Measurements from ENCODE around the gene TMCC3.
"Not testable (repeated sequence)": the region's sequence is repeated elsewhere in the genome, so short reads cannot be mapped to it uniquely, and the experiment has no call there.

Gene TMCC3, protein sequence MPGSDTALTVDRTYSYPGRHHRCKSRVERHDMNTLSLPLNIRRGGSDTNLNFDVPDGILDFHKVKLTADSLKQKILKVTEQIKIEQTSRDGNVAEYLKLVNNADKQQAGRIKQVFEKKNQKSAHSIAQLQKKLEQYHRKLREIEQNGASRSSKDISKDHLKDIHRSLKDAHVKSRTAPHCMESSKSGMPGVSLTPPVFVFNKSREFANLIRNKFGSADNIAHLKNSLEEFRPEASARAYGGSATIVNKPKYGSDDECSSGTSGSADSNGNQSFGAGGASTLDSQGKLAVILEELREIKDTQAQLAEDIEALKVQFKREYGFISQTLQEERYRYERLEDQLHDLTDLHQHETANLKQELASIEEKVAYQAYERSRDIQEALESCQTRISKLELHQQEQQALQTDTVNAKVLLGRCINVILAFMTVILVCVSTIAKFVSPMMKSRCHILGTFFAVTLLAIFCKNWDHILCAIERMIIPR

DNA sequence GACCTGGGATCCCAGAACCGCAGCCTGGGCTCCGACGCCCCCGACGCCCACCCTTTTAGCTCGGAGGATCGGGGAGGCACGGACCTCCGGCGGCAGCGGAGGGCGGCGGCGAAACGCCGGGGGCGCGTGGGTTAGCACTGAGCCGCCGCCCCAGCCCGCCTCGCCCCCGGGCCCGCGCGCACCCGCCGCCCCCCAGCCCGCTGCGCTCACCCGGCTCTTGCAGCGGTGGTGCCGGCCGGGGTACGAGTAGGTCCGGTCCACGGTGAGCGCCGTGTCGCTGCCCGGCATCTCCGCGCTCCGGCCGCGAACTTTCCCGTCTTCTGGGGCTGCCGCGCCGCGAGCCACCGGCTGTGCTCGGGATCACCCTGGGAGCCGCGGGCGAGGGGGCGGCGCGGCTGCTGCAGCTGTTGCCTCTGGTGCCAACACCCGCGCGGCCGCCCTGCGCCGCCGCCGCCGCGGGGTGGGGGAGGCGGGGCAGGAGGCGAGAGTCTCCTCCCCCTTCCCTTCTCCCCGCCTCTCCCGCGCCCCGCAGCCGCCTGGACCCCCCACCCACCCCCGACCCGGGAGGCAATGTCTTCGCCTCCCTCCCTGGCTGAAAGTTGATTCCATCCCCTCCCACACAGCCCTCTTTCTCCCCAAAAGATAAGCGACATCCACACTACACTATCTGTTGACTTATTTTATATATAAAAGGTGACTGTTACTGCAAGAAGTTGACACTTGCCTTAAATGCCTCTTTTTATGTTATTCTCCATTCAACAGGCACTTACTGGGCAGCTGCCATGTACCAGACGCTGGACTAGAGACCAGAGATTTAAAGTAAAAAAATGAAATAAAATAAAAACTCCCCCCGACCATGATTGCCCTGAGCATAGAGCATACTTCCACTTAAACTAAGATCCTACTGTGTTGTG lies at the start of gene TMCC3:
TSS of gene TMCC3 (minus strand) at position 415 of the 914 bp plus-strand sequence. CDS start at position 288, 127 bp downstream.
- DNase-seq: peak; percentile 34

DNA sequence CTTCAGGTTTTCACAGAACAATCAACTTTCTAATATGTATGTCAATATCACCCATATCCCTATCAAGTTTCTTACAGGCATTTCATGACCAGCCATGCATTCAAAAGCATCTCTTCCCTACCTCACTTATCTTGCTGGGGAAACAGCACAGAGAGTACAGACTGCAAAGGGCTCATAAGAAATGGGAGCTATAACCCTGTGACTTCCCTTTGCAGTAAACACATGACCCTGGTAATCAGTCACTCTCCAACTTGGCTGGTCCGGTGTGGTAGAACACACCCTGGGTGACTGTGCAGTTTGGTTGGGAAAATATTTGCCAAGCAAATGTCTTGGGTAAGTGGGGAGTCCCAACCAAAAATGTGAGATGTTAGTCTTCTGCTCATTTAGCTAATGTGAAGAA lies 49.4 kb upstream of the TMCC3 start:
- no peak for DNase-seq

DNA sequence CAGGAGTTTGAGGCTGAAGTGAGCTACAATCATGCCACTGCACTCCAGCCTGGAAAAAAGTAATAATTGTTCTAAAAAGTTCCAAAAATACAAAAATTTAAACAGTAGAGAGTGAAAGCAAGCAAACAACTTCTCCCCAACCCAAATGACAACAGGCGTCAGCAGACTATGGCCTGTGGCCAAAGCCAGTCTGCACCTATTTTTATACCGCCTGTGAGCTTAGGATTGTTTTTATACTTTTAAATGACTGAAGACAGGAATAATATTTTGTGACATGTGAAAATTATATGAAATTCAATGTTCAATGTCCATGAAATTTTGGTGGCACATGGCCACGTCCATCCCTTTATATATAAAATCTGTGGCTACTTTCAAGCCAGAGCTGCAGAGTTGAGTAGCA lies 48.2 kb upstream of the TMCC3 start:
- no peak for DNase-seq

DNA sequence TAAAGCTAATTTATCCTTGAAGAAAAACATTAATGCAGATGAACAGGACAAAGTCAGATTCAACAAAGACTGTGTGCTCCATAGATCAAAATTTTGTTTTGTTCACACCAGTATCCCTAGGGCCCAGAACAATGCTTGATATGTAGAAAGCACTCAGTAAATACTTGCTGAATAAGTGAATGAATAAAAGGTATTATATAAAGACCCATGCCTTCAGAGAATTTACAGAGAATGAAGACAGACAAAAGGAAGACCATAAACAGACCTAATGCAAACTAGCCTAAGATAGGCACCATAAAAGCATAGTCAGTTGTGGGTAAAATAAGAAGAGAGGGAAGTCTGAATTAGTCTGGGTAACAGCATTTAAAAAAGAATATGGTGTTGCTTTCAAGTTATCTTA lies 47.3 kb upstream of the TMCC3 start:
- DNase-seq: no peak

DNA sequence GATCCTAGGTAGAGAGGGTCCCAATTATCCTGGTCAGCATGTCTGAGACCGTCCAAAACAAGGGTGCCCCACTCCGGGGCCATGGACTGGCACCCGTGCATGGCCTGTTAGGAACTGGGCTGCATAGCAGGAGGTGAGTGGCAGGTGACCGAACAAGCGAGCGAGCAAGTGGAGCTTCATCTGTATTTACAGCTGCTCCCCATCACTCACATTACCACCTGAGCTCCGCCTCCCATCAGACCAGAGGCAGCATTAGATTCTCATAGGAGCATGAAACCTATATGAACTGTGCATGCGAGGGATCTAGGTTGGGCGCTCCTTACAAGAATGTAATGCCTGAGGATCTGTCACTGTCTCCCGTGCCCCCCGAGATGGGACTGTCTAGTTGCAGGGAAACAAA lies 44.4 kb upstream of the TMCC3 start:
- no peak for DNase-seq

DNA sequence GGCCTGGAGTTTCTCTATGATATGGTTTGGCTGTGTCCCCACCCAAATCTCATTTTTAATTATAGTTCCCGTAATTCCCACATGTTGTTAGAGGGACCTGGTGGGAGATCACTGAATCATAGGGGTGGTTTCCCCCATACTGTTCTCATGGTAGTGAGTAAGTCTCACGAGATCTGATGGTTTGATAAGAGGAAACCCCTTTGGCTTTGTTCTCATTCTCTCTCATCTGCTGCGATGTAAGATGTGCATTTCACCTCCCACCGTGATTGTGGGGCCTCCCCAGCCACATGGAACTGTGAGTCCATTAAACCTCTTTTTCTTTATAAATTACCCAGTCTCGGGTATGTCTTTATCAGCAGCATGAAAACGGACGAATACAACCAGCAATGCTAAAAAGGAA lies 42.5 kb upstream of the TMCC3 start:
- DNase-seq: not testable (repeated sequence)

DNA sequence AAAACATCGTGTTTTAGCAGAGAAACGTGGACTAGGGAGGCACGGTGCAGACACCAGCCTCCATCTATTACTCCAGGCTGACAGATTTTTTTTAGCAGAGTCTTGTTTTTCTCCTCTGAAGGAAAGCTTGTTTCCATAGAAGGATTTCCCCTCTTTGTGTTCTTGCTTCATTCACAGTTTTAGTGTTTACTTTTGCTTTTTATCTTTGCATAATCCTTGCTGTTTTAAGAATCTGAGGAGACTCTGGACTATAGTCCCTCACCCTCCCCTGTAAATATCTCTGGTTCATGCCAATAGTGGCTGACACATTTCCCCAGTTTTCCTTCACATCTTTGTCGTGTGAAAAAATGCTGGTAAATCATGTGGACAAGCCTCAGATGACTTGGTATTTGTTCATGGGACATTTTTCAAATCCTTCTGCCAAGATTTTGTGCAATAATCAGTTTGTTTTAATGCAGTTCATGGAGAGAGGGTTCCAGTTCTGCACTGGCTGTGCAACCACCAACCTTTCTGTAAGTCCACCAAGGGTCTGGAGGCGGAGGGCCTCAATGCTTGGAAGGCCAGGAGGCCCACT lies 39.9 kb upstream of the TMCC3 start:
- DNase-seq: no peak

DNA sequence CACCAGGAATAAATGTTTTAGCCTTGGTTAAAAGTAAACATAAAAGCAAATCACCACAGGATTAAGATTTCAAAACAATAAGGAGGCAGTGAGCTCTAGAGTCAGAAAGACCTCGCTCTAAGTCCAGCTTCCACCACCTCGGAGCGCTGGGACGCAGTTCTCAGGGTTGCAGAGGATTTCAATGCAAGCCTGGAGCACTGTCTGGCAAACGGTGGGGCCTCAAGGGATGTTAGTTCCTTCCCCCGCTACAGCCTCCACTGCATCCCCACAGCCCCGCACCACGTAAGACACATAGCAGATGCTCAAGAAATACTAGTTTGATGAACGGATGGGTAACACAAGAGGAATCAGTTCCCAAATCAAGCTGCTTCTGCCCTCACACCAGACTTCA lies 39.3 kb upstream of the TMCC3 start:
- no peak for DNase-seq

DNA sequence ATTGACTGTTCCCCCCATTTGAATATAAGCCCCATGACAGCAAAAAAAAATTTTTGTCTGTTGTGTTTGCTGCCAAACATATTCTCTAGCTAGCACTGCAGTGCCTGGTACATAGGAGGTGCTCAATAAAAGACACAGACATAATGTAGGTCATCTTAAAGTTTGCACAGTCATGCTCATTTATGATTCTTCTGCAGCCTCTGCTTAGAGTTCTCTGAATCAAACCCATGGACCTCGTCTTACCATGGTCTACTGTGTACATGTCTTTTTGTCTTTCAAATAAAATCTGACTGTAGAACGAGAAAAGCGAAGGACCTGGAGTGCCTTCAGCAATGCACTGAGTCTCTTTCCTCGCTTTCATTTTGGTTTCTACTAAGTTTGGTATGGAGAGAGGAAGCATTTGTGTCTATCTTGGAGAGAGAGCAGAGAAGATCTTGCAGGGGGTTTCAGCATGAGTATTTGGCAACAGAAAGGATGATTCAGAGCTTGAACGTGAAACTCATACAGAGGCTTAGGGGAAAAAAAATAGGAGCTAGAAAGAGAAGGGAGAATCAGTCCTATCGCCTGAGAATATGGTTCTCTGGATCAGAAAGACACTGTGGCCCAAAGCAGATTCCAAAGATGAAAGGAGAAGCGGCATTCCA lies 38.8 kb upstream of the TMCC3 start:
- DNase-seq: no peak

DNA sequence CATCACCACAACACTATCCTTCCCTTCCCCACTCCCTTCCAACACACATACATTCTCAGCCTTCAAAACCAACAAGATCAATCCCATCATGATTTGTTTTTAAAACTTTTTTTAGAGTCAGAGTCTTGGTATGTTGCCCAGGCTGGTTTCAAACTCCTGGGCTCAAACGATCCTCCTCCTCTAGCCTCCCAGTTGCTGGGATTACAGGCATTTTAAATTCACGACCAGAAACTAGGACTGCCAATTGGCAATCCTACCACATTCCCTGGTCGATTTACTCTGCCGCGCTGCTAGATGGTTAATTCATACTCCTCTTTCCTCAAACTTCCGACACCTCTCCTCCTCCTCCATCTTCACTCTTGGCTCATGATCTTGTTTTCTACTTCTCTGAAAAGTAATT lies 37.5 kb upstream of the TMCC3 start:
- DNase-seq: no peak

DNA sequence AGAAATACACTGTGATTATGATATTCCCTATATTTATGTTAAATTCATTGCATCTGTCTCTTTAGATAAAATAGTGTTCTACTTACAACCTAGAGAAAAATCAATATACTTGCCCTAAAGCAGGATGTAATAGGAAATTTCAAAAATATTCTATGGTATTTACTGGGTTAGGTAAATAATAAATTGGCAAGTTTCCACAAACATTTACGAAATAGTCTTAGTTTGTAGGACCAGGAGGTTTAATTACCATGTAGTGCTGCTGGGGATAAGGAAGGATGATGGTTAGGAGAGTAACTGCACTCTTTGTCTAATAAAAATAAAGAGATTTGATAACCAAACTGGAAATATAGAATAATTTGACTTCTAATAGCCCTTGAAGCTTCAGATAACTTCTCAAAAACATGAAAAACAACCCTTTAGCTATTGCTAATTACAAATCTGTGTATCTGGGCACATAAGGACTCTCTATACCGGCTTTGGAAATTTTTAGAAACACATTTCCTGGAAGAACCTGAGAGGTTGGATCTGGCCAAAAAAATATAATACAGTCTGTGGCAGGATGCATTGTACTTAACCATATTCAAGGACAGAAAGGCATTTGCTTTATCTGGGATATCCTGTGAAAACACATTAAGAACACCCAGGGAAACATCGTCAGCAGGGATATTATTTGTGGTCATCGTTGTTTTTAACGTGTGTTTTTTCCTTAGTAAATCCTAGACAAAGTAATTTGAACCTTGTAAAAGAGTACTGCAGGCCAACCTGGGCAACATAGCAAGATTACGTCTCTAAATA lies 36.7 kb upstream of the TMCC3 start:
- DNase-seq: no peak

DNA sequence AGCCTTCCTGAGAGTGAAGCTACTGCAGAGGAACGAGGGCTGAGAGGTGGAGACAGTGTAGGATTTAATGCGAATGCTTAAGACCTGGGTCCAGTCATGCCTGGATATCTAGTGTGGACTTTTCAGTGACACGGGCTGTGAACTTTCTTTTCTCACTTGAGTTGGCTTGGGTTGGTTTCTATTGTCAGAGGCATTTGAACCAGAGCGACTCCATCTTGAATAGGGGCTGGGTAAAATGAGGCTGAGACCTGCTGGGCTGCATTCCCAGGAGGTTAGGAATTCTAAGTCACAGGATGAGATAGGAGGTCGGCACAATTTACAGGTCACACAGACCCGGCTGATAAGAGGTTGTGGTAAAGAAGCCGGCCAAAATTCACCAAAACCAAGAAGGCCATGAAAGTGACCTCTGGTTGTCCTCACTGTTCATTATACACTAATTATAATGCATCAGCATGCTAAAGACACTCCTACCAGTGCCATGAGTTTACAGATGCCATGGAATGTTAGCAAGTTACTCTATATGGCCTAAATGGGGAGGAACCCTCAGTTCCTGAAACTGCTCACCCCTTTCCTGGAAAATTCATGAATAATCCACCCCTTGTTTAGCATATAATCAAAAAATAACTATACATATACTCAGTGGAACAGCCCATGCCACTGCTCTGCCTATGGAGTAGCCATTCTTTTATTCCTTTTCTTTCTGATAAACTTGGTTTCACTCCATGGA lies 34.2 kb upstream of the TMCC3 start:
- no peak for DNase-seq

DNA sequence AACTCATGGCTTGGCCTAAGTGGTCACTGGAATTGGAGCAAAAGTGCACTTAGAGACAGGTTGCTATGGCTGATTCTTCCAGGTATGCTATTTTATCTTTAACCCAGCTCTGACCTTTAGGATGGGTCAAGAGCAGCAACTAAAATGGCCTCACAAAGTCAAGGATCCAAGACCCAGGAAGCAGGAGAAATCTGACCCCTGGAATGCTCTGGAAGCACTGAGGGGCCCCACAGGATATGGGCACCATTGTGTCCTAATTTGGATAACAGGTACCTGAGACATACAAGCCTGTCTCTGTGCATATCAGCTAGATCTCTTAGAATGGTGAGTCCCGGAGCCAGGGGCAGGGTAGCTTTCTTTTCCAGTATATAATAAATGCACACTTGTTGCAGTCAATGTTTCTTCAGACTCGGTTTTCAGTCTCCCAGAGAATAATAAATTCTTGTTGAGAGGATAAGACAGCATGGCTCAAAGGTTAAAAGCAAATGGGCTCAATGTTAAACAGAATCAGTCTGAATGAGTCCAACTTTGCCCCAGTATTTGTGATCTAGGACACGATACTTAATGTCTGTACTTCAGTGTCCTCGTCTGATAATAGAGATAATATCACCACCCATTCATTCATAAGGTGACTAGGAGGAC lies 29.3 kb upstream of the TMCC3 start:
- no peak for DNase-seq

DNA sequence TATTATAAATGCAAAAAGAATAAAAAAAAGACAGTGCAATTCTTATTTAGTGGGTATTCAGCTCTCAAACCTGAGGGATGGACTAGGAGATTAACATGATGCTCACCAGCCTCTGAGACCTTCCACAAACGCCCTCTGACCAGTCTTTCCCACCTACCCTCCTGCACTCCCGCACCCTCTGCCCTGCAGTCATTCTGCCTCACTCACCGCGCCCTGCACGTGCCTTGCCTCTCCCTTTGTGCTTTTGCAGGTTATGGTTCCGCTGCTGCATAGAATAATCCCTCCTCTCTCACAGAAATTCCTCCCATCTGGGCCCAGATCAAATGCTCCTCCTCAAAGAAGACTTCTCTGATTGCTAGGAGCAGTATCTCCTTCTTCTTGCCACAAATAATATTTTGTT lies 28.5 kb upstream of the TMCC3 start:
- no peak for DNase-seq

DNA sequence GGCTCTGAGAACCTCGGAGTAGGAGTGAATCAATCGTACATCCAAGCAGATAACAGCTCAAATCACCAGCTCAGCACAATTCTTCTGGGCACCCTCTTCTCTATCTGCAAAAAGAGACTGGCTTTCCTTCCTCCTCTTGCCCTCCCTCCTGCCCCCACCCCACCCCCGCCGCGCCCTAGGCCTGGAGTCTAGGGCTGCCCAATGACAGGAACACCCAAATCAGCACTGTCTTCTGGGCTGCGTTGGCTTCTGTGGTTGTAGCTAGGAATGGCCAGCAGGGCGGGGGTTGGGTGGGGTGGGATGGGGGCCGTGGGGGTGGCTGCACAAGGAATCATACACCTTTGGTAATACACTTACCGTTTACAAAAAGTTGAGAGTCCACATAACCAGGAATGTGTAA lies 28.0 kb upstream of the TMCC3 start:
- no peak for DNase-seq

DNA sequence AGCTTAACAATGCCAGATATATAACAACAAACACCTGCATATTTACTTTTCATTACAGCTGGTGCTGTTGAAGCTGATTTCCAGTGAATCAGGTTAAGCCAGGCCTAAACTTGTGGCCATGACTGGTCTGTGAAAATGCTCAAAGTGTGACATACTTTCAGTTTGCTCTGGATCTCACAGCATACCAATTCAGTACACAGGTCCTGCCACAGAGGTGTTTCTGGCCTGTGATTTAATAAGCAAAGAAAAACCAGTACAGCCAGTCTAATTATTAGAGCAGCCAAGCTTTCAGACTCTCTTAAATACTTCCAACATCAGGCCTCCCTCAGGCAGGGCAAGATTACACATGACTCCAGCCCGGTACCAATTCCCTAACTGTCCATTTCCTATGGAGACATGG lies 27.4 kb upstream of the TMCC3 start:
- no peak for DNase-seq

DNA sequence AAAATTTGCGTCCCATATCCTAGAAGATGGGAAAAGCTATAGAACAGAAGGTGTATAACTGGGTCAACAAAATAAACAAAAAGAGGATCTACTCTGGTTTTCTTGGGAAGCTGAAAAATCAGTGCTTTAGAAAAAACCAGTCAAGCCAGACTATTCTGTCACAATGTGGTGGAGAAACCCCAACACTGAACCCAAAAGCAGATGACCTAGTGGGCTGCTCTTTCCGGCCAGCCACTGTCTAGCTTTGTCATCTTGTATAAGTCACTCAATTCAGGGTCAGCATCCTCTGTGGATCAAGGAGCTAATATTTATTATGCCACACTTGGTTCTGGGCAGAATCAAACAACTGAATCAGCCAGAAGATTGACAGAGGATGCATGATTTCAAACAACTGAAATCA lies 26.6 kb upstream of the TMCC3 start:
- no peak for DNase-seq

DNA sequence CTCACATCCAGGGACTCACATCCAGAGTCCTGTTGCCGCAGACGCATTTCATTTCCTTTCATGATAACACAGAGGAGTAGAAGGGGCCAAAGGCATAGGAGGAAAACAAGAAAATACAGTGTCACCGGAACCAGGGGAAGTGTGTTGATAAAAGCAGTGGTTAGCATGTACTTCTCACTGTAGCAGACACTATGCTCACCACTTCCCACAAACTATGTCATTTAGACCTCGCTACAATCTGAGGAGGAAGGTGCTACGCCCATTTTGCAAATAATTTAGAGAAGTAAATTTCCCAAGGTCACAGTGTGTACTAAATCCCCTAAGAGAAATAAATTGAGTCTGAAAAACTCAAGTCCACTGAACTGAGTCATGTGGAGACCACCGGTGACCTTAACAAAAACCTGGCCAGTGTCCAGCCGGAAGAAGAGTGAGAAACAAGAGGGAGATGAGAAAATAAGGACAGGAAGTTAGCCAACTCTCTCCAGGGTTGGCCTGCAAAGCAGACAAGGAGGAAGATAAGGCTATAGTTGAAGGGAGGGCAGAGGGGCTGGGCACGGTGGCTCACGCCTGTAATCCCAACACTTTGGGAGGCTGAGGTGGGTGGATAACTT lies 25.8 kb upstream of the TMCC3 start:
- no peak for DNase-seq

DNA sequence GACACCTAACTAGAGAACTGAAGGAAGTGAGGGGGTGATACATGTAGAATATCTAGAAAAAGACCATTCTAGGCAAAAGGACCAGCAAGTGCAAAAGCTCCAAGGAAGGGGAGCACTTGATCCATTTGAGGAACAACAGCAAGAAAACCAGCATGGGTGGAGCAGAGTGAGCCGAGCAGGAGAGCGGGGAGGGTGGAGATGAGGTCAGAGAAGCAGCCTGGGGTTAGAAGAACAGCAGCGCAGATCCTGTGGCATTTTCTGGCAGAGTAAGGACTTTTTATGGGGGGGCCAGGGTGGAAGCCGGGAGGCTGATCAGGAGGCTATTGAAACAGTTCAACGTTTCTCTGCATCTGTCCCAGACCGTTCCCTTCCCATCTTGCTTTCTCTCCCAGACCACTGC lies 24.5 kb upstream of the TMCC3 start:
- no peak for DNase-seq

DNA sequence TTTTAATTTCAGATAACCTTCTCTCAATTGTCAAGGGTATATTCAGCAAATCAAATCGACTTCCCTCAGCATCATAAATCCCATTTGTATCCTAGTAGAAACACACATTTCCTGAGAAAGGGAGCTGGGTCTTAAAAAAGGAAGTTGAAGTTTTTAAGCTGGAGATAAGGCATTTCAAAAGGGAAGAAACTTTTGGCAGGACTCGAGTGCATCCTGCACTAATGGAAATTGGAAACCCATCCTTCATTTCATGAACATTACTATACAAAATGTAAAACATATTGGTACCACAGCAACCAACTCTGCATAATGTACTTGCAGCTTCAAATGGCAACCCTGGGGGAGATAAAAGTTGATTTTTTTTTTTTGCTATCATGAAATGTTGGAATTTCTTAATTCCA lies 23.7 kb upstream of the TMCC3 start:
- DNase-seq: no peak

DNA sequence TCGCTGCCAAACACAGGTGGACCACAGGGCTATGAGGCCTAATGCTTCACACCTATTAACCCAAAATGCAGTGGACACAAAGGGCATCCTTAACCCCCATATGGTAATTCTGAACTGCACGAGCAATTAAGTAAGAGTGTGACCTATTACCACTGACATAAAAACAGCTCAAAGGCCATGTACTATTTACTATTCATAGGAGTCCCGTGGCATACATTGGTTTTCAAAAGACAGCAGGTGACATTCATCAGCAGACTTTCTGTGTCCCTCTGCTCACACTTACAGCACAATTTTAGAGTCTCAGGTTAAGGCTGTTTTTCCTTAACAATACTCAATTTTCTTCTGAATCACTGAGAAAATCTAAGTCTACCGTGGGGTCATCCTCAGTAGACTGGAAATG lies 23.1 kb upstream of the TMCC3 start:
- DNase-seq: no peak

Data from activated CD8-positive, alpha-beta memory T cell treated with anti-CD3 and anti-CD28 coated beads, Interleukin-2, amount 50 U/mL, for 4 hours (primary cell).